Adrenal gland (tissue), 5 donors: ENCODE measurements around the gene CORO2A.

Source experiments
- CTCF ChIP-seq, 6 experiments: fragments of 450-650 bp in 4 of 6; fragments of 200-600 bp in 2 of 6; sonication (generic) in 1 of 6; IDR thresholded peaks; 1 replicate in 5 of 6; 2 replicates in 1 of 6; pipeline versions ENCODE4 v1.5.1 to v1.8.0; 2016 to 2021; ENCODE audit warnings: antibody characterized with exemption in 6 of 6, mild to moderate bottlenecking in 2 of 6, moderate library complexity in 1 of 6
- POLR2A ChIP-seq, 2 donors: fragments of 450-650 bp; IDR thresholded peaks; one replicate each; pipeline ENCODE4 v1.6.1; 2017; ENCODE audit warnings: antibody characterized with exemption in 2 of 2, mild to moderate bottlenecking in 2 of 2, moderate library complexity in 1 of 2
- donor health status: DM: no; HTN: no; CAD: no.

DNA sequence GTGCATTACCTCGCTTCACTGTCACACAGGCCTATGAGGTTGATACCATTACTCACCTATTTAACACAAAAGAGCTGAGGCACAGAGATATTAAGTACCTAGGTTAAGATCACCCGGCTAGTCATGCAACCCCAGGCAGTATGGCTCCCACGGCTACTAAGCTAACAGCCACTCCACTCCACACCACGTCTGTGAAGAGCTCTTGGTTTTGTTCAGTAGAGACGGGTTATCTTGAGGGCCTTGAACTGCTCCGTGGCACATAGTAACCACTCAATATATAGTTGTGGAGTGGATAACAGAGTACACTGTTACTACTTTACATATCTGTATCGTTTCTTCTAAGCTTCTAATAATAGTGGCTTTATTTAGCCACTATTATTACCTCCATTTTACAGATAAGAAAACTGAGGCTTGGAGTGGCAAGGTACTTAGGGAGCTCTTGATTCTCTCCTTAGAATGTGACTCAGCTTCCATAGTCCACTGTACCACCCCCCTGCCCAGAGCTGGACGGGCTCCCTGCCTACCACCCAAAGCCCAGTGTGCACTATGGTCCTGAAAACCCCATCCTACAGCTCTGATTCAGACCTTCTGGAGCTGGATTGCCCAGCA is 1.0 kb upstream of the CORO2A start:
- TF ChIP-seq CTCF (IDR thresholded peaks at IDR 0.05) (no peak), POLR2A (IDR thresholded peaks at IDR 0.05) (no peak)
